BE2C (cell line): ENCODE results near the gene GID8.

ENCODE experiments used
- DNase-seq: peaks from one replicate; pipeline ENCODE4 v3.0.0-alpha.2; 2020
- H3K27me3 ChIP-seq: fragments of 250-450 bp; sonication (Bioruptor Pico); 2 replicates; pipeline ENCODE4 v1.5.1; 2020; ENCODE audit warnings: mild to moderate bottlenecking
- H3K36me3 ChIP-seq: fragments of 250-450 bp; sonication (Bioruptor Pico); 2 replicates; pipeline ENCODE4 v1.5.1; 2020; ENCODE audit warnings: mild to moderate bottlenecking
- H3K4me1 ChIP-seq: fragments of 250-450 bp; sonication (Bioruptor Pico); 2 replicates; pipeline ENCODE4 v1.5.1; 2020
- H3K4me3 ChIP-seq: 2 replicates; pipeline ENCODE4 v1.5.1; 2011; ENCODE audit warnings: low read depth, low read length
- H3K9me3 ChIP-seq: fragments of 250-450 bp; sonication (Bioruptor Pico); 2 replicates; pipeline ENCODE4 v1.5.1; 2020
- CTCF ChIP-seq: IDR thresholded peaks from 2 replicates; pipeline ENCODE4 v1.5.1; 2012; ENCODE audit warnings: mild to moderate bottlenecking, low read depth, low read length

Gene GID8

GRCh38 chr20:62976886-62977285 is 38.9 kb downstream of the GID8 start:
- Histone ChIP-seq H3K36me3 (no peaks in the 10 kb centered on the region), H3K27me3 (peaks cover 71% of the 10 kb centered on the region), H3K4me3 (no peak overlapping the region), H3K4me1 (no peaks in the 10 kb centered on the region), H3K9me3 (no peaks in the 10 kb centered on the region)
- no peak for DNase-seq
- TF ChIP-seq CTCF, result no peak

- H3K4me1 ChIP-seq, result no peaks in the 10 kb centered on the region
- no peak overlapping the region for H3K4me3 ChIP-seq
- no peak for DNase-seq
- H3K36me3 ChIP-seq, result no peaks in the 10 kb centered on the region
- peaks cover 66% of the 10 kb centered on the region for H3K27me3 ChIP-seq
- no peaks in the 10 kb centered on the region for H3K9me3 ChIP-seq
- no peak for TF ChIP-seq CTCF
Observed at GRCh38 chr20:62977613-62978560, 39.9 kb downstream of the GID8 start.

GRCh38 chr20:62978561-62978943 is 40.6 kb downstream of the GID8 start:
- H3K27me3 ChIP-seq, result peaks cover 59% of the 10 kb centered on the region
- no peak overlapping the region for H3K4me3 ChIP-seq
- H3K36me3 ChIP-seq, result no peaks in the 10 kb centered on the region
- no peaks in the 10 kb centered on the region for H3K9me3 ChIP-seq
- no peak for DNase-seq
- H3K4me1 ChIP-seq, result no peaks in the 10 kb centered on the region
- TF ChIP-seq CTCF, result no peak

GRCh38 chr20:62979310-62979709 is 41.4 kb downstream of the GID8 start:
- TF ChIP-seq CTCF, result no peak
- H3K36me3 ChIP-seq, result no peaks in the 10 kb centered on the region
- H3K4me3 ChIP-seq, result no peak overlapping the region
- H3K9me3 ChIP-seq, result no peaks in the 10 kb centered on the region
- DNase-seq, result no peak
- peaks cover 52% of the 10 kb centered on the region for H3K27me3 ChIP-seq
- H3K4me1 ChIP-seq, result no peaks in the 10 kb centered on the region

- TF ChIP-seq CTCF, result no peak
- peaks cover 3% of the 10 kb centered on the region; the same call in 1 of the 2 replicates for H3K4me1 ChIP-seq
- H3K27me3 ChIP-seq, result peaks cover 45% of the 10 kb centered on the region
- H3K36me3 ChIP-seq, result no peaks in the 10 kb centered on the region
- no peaks in the 10 kb centered on the region for H3K9me3 ChIP-seq
- DNase-seq, result no peak
- no peak overlapping the region for H3K4me3 ChIP-seq
Observed at GRCh38 chr20:62979876-62980373, 42.0 kb downstream of the GID8 start.

- peaks cover 40% of the 10 kb centered on the region for H3K27me3 ChIP-seq
- no peaks in the 10 kb centered on the region for H3K9me3 ChIP-seq
- H3K36me3 ChIP-seq, result no peaks in the 10 kb centered on the region
- peaks cover 5% of the 10 kb centered on the region for H3K4me1 ChIP-seq
- no peak overlapping the region for H3K4me3 ChIP-seq
- no peak for TF ChIP-seq CTCF
- no peak for DNase-seq
Observed at GRCh38 chr20:62980380-62980960, 42.5 kb downstream of the GID8 start.
